Measurements from ENCODE around the gene CLMN.
"Not testable (repeated sequence)": the region's sequence is repeated elsewhere in the genome, so short reads cannot be mapped to it uniquely, and the experiment has no call there.

Gene CLMN

GRCh38 chr14:95213774-95214173 lies 105.9 kb downstream of the CLMN start:
- FAIRE-seq, result no peak

DNA sequence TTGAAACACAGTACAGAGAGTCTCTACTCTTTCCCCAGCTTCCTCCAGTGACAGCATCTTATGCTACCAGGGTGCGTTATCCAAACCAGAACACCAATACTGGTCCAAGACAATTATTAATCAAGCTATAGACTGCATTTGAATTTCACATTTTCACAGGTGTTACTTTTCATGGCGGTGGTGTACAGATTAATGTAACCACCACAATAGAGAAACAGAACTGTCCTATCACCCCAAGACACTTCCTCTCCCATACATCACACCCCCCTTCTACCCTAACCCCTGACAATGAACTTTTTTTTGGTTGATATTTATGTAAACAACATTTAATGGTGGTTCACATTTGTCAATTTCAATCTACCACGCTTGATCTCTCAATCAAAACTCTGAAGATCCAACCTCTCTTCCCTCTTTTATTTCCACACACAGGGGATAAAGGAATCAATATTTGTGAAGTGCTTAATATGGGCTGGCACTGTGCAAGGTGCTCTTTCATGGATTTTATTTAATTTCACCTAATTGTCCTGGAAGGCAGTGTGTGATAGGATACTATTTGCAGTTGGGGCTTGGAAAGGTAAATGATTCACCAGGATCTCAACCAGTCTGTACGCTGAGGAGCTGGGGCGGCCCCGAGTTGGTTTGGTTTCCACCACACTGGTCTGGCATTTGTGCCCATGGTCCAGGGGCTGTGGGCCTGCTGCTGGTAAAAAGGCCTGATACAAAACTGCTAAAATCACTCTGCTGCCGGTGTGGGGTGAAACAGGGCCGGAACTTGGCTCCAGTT lies 107.8 kb downstream of the CLMN start:
- no peak for FAIRE-seq

- FAIRE-seq, result no peak
Observed at GRCh38 chr14:95210699-95211098, 109.0 kb downstream of the CLMN start.

GRCh38 chr14:95208598-95208997 lies 111.1 kb downstream of the CLMN start:
- no peak for FAIRE-seq

- no peak for FAIRE-seq
Observed at GRCh38 chr14:95207475-95208233, 112.1 kb downstream of the CLMN start.

DNA sequence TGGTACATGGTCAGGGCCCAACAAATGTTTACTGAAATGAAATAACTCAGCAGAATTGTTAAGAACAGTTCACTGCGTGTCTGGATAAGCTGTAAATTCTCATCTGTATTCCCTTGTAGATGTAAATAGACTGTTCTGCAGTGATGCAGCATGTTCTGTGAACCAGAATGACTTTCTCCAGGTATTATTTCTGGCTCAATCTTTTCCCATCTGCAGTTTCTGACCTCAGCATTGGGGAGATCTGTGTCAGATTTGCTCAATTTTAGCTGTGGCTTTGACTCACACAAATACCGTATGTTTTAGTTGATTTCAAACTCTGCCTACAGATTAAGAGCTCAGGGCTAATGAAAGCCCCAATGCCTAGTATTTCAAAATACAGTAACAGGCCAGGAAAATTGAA lies 113.2 kb downstream of the CLMN start:
- no peak for FAIRE-seq

GRCh38 chr14:95204705-95205104 lies 115.0 kb downstream of the CLMN start:
- no peak for FAIRE-seq

DNA sequence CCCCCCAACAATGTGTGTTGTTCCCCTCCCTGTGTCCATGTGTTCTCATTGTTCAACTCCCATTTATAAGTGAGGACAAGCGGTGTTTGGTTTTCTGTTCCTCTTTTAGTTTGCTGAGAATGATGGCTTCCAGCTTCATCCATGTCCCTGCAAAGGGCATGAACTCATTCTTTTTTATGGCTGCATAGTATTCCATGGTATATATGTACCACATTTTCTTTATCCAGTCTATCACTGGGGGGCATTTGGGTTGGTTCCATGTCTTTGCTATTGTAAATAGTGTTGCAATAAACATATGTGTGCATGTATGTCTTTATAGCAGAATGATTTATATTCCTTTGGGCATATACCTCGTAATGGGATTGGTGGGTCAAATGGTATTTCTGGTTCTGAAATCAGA lies 118.0 kb downstream of the CLMN start:
- FAIRE-seq, result not testable (repeated sequence)

- FAIRE-seq, result no peak
Observed at GRCh38 chr14:95200404-95200803, 119.3 kb downstream of the CLMN start.

DNA sequence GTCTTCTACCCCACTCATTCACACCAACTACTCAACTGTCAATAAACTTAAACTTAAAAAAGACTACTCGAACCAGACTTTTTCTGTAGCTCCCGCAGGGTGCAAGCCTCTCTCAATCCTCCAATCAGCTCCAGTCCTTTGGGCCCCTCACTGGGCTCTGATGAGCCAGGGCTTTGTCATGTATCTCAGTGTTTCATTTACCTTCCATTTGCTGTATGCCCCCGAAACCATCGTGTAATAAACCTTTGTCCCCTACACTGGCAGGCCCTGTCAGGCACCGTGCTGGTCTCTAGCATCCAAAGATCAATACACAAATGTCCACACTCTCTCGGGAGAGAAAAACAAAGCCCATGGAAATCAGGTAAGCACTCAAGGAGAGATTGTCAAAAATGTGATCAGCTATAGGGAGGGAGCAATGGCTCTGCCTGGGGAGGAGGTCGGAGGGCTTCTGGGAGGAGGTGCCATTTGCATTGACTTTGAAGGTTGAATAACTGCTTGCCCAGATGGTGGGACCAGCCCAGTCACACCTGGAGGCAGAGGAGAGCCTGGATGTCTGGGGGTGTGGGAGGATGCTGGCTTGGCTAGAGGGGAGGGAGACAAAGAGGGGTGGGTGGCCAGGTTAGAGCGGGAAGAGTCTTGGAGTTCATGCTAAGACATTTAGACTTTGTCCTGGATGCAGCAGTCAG lies 120.3 kb downstream of the CLMN start:
- no peak for FAIRE-seq

- FAIRE-seq, result no peak
Observed at GRCh38 chr14:95198320-95198719, 121.4 kb downstream of the CLMN start.

DNA sequence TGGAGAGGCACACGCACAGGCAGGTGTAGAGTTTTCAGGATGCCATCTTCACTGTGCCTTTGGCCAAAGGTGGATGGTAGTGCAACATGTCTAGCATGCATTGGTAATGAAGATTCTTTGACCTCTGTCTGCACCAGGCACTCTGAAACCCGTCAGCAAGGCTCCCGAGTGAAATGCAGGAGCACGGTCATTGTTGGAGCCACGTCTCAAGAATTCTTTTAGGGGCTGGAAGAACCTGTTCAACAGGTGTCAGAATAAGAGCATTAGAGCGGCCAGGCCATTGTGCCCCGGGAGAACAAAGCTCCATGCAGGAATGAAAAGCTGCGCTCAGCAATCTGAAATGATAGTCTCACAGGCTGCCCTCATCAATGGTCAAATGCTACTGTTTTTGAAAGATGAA lies 122.2 kb downstream of the CLMN start:
- FAIRE-seq, result no peak

DNA sequence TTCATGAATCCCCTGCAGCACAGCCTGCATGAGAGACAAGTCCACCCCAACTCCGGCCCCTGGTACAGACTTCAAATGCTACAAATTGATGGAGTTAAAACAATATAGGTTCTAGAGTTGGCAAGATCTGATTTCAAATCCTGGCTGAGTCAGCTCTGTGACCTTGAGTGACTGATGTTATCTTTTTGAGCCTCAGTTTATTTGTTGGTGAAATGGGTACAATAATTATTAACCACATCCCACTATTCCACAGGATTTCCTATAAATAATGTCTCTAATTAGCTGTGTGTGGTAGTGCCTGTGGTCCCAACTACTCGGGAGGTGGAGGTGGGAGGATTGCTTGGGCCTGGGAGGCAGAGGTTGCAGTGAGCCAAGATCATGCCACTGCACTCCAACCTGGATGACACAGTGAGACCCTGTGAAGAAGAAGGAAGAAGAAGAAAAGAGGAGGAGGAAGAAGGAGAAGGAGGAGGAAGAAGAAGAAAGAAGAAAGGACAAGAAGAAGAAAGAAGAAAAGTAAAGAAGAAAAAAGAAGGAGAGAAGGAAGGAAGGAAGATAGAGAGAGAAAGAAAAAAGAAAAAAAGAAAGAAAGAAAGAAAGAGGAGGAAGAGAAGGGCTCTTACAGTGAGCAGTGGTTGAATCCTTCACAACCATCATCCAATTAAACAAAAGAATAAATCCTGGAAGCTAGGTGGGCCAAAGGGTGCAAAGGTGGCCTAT lies 122.7 kb downstream of the CLMN start:
- FAIRE-seq, result no peak

GRCh38 chr14:95196268-95196667 lies 123.4 kb downstream of the CLMN start:
- FAIRE-seq, result no peak

DNA sequence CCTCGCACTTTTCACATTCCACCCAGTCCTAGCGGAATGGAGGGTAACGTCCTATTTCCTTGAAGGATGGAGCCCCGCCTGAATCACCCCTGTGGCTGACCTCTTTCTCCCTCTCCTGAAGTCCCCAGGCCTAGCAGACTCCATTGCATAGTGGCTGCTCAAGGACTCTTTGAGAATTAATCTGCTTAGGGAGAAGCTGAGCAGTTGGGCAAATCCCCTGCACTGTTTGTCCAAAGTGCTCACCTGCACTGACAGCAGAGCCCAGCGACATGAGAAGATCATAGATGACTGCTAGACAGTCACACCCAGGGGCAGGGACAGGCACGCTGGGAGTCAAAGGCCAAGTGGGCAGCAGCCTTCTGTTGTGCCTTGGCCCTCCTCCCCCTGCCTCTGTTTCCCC lies 124.7 kb downstream of the CLMN start:
- FAIRE-seq, result no peak

- no peak for FAIRE-seq
Observed at GRCh38 chr14:95193081-95193480, 126.6 kb downstream of the CLMN start.

GRCh38 chr14:95192311-95192710 lies 127.4 kb downstream of the CLMN start:
- no peak for FAIRE-seq

- FAIRE-seq, result no peak
Observed at GRCh38 chr14:95191445-95192199, 128.1 kb downstream of the CLMN start.

GRCh38 chr14:95190857-95191256 lies 128.9 kb downstream of the CLMN start:
- FAIRE-seq, result no peak

DNA sequence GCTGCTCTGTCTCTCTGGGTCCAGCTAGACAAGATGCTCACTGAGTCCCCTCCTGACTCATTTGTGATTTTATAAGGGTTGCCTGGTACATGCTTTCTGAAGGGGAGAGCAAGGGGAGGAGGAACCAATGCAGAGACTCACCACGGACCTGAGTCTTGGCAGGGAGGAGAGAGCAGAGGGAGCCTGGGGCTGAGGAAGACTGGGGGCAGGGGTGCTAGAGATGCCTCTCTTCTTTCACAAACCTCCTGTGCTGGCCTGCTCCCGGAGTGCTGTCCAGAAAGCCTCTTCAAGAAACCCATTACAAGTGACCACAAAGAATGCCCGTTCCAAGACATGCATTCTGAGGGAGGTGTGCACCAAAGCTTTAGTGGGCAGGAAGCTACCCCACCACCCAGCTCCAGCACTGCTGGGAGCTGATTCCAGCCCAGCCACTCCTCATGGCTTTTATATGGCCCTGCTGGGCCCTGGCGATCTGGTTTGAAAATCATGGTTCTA lies 129.3 kb downstream of the CLMN start:
- FAIRE-seq, result no peak

DNA sequence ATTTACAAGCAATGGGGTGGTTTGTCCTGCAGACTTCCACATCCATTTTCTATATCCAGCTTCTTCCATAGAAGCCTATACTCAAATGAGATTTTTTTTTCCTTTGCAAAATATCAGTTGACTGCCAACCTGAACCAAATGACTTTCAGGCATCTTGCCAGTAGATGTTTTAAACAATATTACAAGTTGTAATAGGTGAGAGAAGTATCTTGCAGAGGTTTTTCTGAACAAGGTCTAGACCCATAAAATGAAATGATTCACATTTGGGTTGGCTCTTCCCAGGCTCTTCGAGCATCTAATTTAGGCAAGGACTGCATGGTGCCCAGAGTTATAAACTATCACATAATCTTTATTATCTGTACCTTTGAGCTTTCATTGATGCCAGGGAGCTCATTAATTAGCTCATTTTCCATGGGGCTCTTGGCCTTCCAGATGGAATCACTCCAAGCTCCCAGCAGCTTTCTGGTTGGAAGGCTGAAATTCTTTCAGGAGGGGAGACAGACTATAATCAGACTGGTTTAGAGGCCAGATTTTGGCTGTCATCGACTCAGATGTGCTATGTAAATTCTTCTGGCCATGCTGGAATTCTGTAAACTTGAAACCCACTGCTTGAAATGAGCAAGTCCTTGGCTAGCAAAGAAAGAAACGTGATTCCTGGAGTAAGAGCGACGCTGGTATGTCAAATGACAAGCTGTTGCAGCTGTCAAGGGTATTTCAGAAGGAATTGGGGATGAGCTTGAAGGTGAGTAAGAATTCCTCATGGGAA lies 130.2 kb downstream of the CLMN start:
- no peak for FAIRE-seq

All from TTC549 (cell line).